Right ventricle myocardium superior (tissue), 1 donor: ENCODE measurements around the gene HAUS3. TPM values are rescaled to one million over a fixed set of nuclear protein-coding genes. Genes with fewer than 3 reads are reported as not detected.
"Not testable (repeated sequence)": the region's sequence is repeated elsewhere in the genome, so short reads cannot be mapped to it uniquely, and the experiment has no call there.

ENCODE experiments used
- ATAC-seq: fragments of 200-7000 bp; cut with Tn5 transposase; one replicate; pipeline ENCODE4 v1.9.1; 2020; ENCODE audit warnings: mild to moderate bottlenecking; ENCODE audit not compliant: poor library complexity
- DNase-seq: peaks from one replicate; pipeline ENCODE4 v3.0.0-alpha.2; 2020
- intact Hi-C: fragments of 100-400 bp; cut with DNase I; formaldehyde crosslinking; loops from one replicate; pipeline ENCODE4 v1.11.2; 2022
- total RNA-seq: library from RNA; stranded (reverse); fragmentation: NEBNext Ultra II Directional; extraction: Animal tissue kit (Norgen Biotek cat#: 25700); gene quantifications from one replicate; pipeline ENCODE4 v1.2.1, GENCODE V29; 2021
- donor health status: DM: no; HTN: yes; CAD: no; lungs with severe emphysema.

Gene HAUS3
- total RNA-seq, 1 donor from 2014 or later, result 5.7 TPM

DNA sequence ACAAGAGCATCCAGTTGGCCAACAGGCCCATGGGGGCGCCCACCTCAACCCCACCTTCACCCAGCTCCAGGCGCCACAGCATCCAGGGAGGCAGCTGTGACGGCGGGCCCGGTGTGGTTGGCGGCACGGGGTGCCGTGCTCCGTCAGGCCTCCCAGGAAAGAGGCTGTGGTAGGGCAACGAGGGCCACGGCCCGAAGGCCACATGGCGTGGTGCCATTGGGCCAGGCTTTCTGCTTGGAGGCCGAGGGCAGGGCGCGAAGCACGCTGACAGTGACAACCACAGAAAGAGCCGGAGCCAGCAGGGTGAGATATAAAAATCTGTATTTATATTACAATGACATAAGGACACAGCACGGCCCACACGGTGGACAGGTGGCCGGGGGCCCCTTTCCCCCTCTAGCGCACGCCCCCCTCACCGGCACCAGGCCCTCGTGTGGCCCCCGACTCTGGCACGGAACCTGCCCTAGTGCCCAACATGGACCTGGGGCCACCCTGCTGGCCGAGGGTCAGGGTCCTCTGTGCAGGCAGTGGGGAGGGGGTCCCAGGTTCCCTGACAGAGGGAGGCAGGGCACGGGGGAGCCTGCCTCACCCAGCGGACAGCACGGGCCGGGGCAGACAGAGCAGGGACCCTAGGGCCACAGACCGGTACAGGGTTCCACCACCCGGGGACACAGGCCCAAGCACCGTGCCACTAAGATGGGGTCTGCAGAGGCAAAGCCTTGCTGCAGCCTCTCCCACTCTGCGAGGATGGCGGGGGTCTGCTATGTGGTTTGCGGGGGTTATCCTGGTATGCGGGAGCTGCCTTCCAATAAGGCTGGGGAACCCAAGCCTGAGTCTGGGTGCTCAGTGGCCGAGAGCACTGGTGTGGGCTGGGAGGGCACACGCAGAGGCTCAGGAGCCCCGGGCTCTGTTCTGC, 5.5 kb upstream of the HAUS3 start:
- DNase-seq (peak; percentile 37), ATAC-seq (no peak)
- intact Hi-C loops, result no loop called here

DNA sequence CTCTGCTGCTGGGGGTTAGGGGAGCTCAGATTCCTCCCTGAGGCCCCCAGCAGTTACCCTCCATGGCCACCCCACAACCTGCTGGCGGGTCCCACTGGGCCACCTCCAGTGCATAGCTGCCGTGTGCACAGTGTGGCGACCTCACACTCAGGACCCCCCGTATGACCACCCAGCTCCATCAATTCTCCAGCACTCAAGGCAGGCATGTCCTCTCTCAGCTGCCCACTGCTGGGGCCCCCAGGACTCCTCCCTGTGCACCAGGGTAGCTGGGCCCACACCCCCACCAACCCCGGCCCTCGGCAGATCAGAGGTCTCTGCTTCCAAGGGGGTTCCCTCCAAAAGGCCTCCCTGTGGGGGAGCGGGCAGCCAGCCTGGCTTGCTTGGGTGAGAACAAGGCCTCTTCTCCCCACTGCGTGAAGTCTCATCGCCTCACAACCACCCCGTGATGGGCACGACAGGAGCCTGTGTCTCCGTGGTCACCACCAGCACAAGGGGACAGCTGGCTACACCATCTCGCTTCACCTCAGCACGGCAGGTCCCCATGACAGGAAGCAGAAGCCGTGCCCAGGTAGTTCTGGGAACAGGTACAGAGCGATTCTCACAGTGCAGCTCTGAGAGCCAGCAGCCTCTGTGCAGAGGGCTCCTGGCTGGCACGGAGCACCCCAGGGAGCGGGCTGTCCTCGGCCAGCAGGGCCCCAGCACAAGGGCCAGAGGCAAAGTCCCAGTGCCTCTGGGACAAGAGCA, 4.6 kb upstream of the HAUS3 start:
- intact Hi-C loops, result no loop called here
- DNase-seq, result no peak
- ATAC-seq, result no peak

DNA sequence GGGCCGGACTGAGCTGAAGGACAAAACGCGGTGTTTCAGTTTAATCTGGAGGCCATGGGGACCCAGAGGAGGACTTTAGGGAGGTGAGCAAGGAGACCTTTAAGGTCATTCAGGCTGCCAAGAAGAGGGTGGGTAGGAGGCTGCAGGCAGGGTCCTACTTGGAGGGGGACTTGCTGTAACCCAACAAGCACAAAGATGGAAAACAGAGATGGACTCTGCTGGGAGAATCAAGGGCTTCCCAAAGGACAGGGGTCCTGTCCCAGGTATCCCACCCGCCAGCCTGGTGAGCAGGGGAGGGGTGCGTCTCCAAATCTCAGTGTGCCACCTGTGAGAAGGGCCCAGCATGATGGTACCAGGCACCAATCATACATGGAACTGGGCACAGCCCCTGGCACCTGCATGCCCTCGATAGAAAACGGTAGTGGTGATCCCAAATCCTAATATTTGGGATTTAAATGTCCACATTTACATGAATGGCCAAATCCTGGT, 3.9 kb upstream of the HAUS3 start:
- ATAC-seq, result no peak
- intact Hi-C loops, result no loop called here
- DNase-seq, result no peak

DNA sequence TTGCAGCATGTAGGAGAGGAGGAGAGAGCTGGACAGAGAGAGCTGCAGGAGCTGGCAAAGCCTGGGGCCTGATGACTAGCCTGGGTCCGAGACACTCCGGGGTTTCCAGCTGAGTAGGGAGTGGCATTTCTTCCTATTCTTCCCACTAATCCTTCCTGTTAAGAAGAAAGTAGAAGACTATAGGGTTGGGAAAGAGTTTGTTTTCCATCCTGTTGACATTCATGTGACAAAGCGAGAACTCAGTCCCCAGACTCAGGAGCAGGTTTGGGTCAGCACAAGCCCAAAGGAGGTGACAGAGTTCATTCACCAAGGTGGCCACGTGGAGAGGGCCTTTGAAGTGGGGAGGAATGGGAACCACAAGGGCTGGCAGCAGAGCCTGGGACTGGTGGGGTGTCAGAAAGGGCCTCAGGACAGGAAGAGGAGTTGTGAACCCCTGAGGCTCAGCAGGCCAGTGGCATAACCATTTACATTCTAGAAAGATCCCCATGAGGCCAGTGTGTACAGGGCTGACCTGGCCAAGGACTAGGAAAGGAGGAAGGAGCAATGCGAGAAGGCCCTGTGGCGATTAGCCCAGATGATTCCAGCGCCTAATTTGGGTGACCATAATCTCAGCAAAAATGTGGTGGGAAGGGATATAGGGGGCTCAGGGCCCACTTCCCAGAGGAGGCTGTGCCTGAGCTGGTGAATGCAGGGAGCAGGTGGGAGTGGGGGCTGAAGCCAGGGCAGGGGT, 3.3 kb upstream of the HAUS3 start:
- intact Hi-C loops, result no loop called here
- no peak for ATAC-seq
- DNase-seq, result no peak

DNA sequence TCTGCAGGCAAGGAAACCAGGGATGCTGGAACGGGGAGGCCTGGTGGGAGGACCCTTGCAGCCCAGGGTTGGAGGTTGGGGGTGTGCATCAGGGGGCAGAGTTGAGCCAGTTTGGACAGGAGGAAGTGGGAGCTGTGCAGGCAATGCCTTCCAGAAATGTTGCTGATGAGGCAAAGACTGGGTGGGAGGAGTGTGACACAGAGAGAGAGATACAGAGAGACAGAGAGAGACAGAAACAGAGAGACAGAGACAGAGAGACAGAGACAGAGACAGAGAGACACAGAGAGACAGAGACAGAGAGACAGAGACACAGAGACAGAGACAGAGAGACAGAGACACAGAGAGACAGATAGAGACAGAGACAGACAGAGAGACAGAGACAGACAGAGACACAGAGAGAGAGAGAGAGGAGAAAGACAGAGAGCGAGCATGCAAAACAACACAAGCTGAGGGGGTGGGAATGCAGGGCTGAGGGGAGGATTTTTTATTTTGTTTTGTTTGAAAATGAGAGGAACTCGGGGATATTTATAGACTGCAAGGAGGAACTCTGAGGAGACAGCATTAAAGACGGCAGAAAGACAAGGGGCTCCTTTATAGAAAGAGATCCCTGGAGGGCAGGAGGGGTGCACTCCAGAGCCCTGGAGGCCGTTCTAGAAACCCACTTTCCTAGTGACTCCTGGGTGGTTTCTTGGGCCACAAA, 1.9 kb upstream of the HAUS3 start:
- DNase-seq (peak; percentile 67), ATAC-seq (peak; percentile 36)
- intact Hi-C loops, result no loop called here

DNA sequence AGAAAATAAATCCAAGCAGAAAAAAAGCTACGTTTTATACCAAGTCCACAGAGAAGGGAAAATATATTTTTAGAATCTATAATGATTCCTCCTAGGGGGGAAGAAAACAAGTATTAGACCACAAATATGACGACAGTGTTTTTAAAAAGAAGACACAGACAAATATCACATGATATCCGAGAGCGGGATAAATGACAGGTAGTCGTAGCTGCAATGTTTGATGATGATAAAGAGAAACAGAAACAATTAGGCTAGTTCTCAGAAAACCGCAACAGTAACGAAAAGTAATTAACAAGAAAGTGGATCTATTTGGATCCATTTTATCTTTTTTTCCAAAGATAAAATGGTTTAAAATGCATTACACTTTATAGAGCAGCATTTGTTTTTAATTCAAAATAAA, 918 bp downstream of the HAUS3 start:
- ATAC-seq, result no peak
- DNase-seq, result no peak
- intact Hi-C loops, result no loop called here

DNA sequence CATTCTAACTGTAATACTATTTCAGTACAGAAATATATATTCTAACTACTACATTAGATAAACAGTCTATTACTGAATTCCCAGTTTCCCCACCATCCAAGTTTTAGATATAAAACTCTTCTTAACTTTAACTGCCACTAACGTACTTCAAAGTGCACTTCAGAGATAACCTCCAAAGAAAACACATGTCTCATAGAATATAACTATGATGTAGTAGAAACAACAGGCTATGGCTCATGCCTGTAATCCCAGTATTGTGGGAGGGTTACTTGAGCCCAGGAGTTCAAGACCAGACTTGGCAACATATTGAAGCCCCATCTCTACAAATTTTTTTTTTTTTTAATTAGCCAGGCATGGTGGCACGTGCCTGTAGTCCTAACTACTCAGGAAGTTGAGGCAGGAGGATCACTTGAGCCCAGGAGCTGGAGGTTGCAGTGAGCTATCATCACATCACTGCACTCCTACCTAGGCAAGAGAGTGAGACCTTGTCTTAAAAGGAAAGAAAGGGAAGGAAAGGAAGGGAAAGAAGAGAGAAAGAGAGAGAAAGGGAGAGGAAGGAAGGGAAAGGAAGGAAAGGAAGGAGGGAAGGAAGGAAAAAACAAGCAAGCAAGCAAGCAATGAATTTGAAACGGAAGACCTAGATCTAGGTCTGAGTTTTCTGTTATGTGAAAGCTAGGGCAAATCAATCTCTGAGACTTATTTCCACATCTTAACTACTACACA, 4.8 kb downstream of the HAUS3 start:
- no peak for ATAC-seq
- DNase-seq, result no peak

DNA sequence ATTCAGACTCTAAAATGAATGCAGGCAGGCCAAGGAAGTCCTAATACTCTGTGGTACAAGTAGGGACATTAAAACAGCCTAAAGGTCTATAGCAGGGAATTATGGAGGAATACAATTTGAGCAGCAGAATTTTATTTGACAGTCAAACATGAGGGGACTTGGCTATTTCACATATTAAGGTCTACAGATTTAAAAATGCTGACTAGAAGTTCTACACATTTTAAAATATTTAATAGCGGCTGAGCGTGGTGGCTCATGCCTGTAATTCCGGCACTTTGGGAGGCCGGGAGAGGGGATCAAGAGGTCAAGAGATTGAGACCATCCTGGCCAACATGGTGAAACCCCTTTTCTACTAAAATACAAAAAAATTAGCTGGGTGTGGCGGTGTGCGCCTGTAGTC, 10.8 kb downstream of the HAUS3 start:
- ATAC-seq (no peak), DNase-seq (no peak)
- intact Hi-C loops, result no loop called here

More for the DNA sequence above, 4.8 kb downstream of the HAUS3 start:
- intact Hi-C loops, result no loop called here

DNA sequence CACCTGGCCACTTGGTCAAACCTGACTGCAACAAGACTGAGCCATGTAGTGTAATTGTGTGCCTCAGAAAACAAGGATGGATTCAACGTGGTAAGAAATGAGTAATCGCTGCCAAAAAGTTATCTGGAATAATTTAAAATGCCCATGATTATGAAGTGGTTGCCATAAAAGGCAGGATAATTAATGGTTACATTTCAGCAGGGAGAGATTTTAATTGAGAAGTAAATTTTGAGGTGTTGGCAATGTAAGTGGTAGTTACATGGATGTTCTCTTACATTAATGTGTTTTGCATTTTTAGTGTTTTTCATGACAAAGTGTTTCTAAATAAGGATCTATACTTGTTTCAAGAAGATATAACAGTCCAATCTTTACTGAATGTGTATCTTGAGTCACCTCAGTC, 15.7 kb downstream of the HAUS3 start:
- ATAC-seq (no peak), DNase-seq (no peak)
- intact Hi-C loops, result no loop called here

DNA sequence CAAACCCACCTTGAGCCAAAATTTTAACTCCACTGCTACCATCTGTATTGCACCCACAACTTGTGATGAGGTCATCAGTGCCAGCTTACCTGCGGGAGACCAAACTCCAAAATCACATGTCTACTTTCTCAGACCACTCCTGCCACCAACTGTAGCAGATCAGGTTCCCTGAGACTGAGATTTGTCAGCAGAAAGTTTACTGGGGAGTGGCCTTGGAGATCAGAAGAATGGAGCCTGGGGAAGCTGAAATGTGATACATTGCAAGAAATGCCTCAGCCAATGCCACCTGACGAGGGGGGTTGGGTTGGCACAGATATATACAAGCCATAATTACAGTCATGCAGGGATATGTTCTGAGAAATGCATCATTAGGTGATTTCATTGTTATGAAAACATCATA, 19.1 kb downstream of the HAUS3 start:
- intact Hi-C loops, result no loop called here
- ATAC-seq (no peak), DNase-seq (no peak)

DNA sequence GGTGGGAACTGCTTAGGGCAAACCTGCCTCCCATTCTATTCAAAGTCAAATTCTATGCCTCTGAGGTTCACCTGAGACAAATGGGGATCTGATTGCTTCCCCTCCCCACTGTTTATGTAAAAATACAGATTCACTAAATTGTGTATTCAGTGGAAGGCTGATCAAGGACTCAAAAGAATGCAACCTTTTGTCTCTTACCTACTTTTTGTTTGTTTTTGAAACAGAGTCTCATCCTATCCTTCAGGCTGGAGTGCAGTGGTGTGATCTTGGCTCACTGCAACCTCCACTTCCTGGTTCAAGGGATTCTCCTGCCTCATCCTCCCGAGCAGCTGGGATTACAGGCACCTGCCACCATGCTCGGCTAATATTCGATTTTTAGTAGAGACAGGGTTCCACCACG, 20.5 kb downstream of the HAUS3 start:
- DNase-seq, ATAC-seq, intact Hi-C loops: not testable (repeated sequence)

DNA sequence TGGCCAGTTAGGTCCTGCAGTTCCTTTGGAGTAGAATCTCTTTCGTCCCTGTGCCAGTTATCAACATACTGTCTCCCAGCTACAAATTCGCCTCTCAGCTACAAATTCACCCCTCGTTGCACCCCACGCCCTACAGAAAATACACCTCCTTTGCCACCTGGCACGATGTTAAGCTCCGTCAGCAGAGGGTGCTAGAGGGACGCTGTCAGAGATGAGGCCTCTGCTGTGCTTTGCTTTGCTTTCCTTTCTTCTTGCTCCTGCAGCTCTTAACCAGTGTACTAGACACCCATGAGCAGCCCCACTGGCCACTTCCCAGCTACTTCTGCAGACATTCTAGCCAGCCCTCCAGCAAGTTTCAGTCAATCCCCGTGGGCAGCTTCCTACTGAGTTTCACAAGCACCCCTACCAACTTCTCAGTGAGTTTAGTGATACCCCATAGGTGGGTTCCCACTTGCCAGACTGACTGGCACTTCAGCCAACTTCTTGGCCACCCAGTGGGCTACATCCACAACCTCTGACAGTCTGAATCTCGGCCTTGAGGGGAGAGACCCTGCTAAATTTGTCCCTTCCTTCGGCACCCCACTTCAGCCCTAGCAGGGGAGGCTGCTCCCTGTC, 21.8 kb downstream of the HAUS3 start:
- ATAC-seq (peak; percentile 97), DNase-seq (peak; percentile 79)
- intact Hi-C loops, result no loop called here

DNA sequence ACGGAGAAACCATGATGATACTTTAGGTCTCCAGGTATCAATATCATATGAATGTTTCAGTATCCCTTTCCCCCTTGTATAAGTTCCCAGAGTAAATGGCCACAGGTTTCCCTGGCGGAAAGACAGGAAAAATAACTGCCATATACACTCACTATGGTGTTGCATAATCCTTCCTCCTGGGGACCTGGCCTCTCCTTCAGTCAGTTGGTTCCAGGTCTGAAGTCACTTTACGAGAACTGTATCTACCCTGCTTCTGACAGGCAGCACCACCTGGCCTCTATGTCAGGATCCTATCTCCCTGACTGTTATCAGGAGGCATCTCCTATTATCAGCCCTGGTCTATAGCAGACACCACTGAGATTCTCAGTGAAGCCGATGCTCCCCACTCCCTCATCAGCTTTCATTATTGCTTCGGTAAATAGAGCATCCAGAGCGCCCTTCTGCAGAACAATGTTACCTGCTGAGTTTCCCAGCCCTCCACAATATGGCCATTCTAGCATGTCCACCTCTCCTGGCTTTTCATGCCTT, 22.6 kb downstream of the HAUS3 start:
- intact Hi-C loops, result loop anchor here (5.0 kb wide), 1 partner anchor 243 kb away; no protein-coding TSS in a partner anchor
- ATAC-seq (no peak), DNase-seq (no peak)

DNA sequence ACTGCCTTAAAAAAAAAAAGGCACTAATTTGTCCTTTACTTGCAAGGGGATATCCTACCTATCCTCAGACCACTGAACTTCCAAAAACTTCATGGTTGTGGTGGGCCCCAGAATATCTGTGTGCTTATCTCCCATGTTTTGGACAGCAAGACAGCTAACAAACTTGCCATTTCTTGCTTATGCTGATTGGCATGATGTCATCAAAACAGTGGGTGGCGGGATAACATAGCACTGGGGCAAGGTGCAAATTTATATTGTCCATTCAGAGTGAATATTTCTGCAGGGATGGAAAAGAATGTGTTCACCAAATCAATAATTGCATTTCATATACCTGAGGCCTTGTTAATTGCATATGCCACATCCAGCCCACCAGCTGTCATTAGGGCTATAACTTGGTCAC, 23.5 kb downstream of the HAUS3 start:
- DNase-seq (no peak), ATAC-seq (no peak)
- intact Hi-C loops, result loop anchor here (5.0 kb wide), 1 partner anchor 244 kb away; no protein-coding TSS in a partner anchor

DNA sequence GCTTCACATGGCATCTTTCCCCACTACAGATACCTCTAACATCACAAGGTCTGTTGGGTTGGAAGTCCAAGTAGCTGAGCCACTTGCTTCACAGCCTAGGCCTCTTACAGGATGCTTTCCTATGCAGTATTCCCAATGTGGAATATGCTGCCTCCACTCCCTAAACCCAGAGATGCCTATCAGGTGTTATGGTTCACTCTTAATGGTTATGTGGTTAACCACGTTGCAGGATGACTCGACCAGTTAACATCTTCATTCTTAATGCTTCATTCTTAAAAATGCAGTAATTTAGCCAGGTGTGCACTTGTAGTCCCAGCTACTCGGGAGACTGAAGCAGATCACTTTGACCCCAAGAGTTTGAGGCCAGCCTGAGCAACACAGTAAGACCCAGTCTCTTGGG, 24.2 kb downstream of the HAUS3 start:
- intact Hi-C loops, result loop anchor here (5.0 kb wide), 1 partner anchor 245 kb away; no protein-coding TSS in a partner anchor
- ATAC-seq (no peak), DNase-seq (no peak)

DNA sequence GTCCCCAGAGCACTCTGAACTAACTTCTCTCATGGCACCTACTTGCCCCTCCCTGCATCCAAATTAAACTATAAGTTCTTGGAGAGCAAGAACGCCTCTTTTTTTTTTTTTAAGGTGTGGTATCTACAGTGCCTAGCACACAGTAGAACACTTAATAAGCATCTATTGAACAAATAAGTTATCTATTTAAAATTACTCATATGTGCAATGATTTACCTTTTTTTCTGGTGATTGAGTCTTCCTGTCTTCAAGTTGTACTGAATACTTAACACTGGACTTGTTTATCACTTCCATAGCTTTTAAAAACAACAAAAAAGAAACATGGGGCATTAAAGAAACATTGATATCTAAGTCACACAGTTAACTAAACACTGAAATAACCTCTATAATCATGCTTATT, 29.1 kb downstream of the HAUS3 start:
- ATAC-seq (no peak), DNase-seq (no peak)
- intact Hi-C loops, result no loop called here

DNA sequence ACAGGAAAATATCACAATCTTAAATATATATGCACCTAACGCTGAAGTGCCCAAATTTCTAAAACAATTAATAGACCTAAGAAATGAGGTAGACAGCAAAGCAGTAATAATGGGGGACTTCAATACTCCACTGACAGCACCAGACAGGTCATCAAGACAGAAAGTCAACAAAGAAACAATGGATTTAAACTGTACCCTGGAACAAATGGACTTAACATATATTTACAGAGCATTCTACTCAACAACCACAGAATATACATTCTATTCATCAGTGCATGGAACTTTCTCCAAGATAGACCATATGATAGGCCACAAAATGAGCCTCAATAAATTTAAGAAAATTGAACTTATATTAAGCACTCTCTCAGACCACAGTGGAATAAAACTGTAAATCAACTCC, 39.1 kb downstream of the HAUS3 start:
- DNase-seq, intact Hi-C loops, ATAC-seq: not testable (repeated sequence)
